GM18511 (cell line): ENCODE results near the gene RNF213.
"Not testable (repeated sequence)": the region's sequence is repeated elsewhere in the genome, so short reads cannot be mapped to it uniquely, and the experiment has no call there.

Experiments used
- ATAC-seq: cut with Tn5 transposase; IDR thresholded peaks from one replicate; pipeline ENCODE4 v1.9.1; 2021; ENCODE audit warnings: mild to moderate bottlenecking, moderate library complexity; ENCODE audit not compliant: unreplicated experiment

The RNF213 gene

GRCh38 chr17:80223838-80224497 is 36.7 kb upstream of the RNF213 start:
- ATAC-seq: no peak

GRCh38 chr17:80224683-80225082 is 36.0 kb upstream of the RNF213 start:
- no peak for ATAC-seq

GRCh38 chr17:80225230-80225629 is 35.4 kb upstream of the RNF213 start:
- ATAC-seq: no peak

- ATAC-seq: no peak
These were observed 33.5 kb upstream of the RNF213 start for GRCh38 chr17:80227156-80227555.

GRCh38 chr17:80227666-80228065 is 33.0 kb upstream of the RNF213 start:
- ATAC-seq: no peak

- no peak for ATAC-seq
These were observed 32.2 kb upstream of the RNF213 start for GRCh38 chr17:80228477-80228876.

GRCh38 chr17:80229011-80229410 is 31.6 kb upstream of the RNF213 start:
- ATAC-seq: no peak

GRCh38 chr17:80232438-80232837 is 28.2 kb upstream of the RNF213 start:
- ATAC-seq: no peak

GRCh38 chr17:80233202-80233601 is 27.4 kb upstream of the RNF213 start:
- ATAC-seq: no peak

GRCh38 chr17:80236911-80237310 is 23.7 kb upstream of the RNF213 start:
- ATAC-seq: no peak

GRCh38 chr17:80237386-80237785 is 23.3 kb upstream of the RNF213 start:
- ATAC-seq: no peak

- ATAC-seq: no peak
These were observed 18.1 kb upstream of the RNF213 start for GRCh38 chr17:80242505-80242904.

GRCh38 chr17:80243526-80244433 is 16.9 kb upstream of the RNF213 start:
- ATAC-seq: no peak

- not testable (repeated sequence) for ATAC-seq
These were observed 16.2 kb upstream of the RNF213 start for GRCh38 chr17:80244448-80244847.

GRCh38 chr17:80244871-80245509 is 15.7 kb upstream of the RNF213 start:
- no peak for ATAC-seq

- ATAC-seq: no peak
These were observed 14.9 kb upstream of the RNF213 start for GRCh38 chr17:80245566-80246265.

GRCh38 chr17:80246266-80246681 is 14.4 kb upstream of the RNF213 start:
- ATAC-seq: no peak

- ATAC-seq: no peak
These were observed 13.9 kb upstream of the RNF213 start for GRCh38 chr17:80246726-80247125.

GRCh38 chr17:80247561-80247960 is 13.1 kb upstream of the RNF213 start:
- ATAC-seq: no peak

- no peak for ATAC-seq
These were observed 12.4 kb upstream of the RNF213 start for GRCh38 chr17:80248001-80248893.
